Neural cell (in vitro differentiated cells): Measurements from ENCODE around the gene ALDH3A2.

Experiments used
- CTCF ChIP-seq: fragments of 450-650 bp; IDR thresholded peaks from 2 replicates; pipeline ENCODE4 v1.5.1; 2014; ENCODE audit warnings: antibody characterized with exemption, mild to moderate bottlenecking, moderate library complexity; ENCODE audit not compliant: poor library complexity, severe bottlenecking
- EP300 ChIP-seq: fragments of 450-650 bp; conservative IDR thresholded peaks from 2 replicates; pipeline ENCODE4 v1.6.1; 2014; ENCODE audit warnings: antibody characterized with exemption, mild to moderate bottlenecking, moderate library complexity; ENCODE audit not compliant: poor library complexity, severe bottlenecking
- EZH2 ChIP-seq: fragments of 200-600, 300-800 bp; shearing (Covaris generic), sonication (generic); IDR thresholded peaks from 2 replicates; pipeline ENCODE4 v1.6.1; 2014; ENCODE audit warnings: antibody characterized with exemption, low read length, borderline replicate concordance, mild to moderate bottlenecking; ENCODE audit not compliant: insufficient read depth, poor library complexity, severe bottlenecking
- MXI1 ChIP-seq: fragments of 450-650 bp; conservative IDR thresholded peaks from 2 replicates; pipeline ENCODE4 v1.6.1; 2014; ENCODE audit warnings: antibody characterized with exemption, mild to moderate bottlenecking; ENCODE audit not compliant: poor library complexity, severe bottlenecking
- POLR2AphosphoS5 ChIP-seq: IDR thresholded peaks from 2 replicates; pipeline ENCODE4 v1.6.1; 2012
- RAD21 ChIP-seq: fragments of 450-650 bp; conservative IDR thresholded peaks from 2 replicates; pipeline ENCODE4 v1.6.1; 2014; ENCODE audit warnings: antibody characterized with exemption, mild to moderate bottlenecking, moderate library complexity
- REST ChIP-seq: IDR thresholded peaks from 2 replicates; pipeline ENCODE4 v1.6.1; 2012; ENCODE audit warnings: borderline replicate concordance
- SMC3 ChIP-seq: fragments of 450-650 bp; conservative IDR thresholded peaks from 2 replicates; pipeline ENCODE4 v1.6.1; 2014; ENCODE audit warnings: antibody characterized with exemption, mild to moderate bottlenecking, moderate library complexity; ENCODE audit not compliant: poor library complexity

GRCh38 chr17:19683117-19683516 is 34.6 kb downstream of the ALDH3A2 start:
- TF ChIP-seq CTCF, result no peak
- no peak for TF ChIP-seq REST
- no peak for TF ChIP-seq MXI1
- no peak for TF ChIP-seq RAD21
- TF ChIP-seq EZH2, result no peak
- TF ChIP-seq POLR2AphosphoS5, result no peak
- TF ChIP-seq EP300, result no peak
- no peak for TF ChIP-seq SMC3
